HG03354 (cell line): ENCODE data around the gene LTBR.

Experiments used
- ATAC-seq: cut with Tn5 transposase; IDR thresholded peaks from one replicate; pipeline ENCODE4 v1.9.1; 2021; ENCODE audit warnings: mild to moderate bottlenecking; ENCODE audit not compliant: unreplicated experiment, poor library complexity, severe bottlenecking

Gene LTBR

GRCh38 chr12:6378709-6379472 lies 5.1 kb upstream of the LTBR start:
- ATAC-seq, result no peak

DNA sequence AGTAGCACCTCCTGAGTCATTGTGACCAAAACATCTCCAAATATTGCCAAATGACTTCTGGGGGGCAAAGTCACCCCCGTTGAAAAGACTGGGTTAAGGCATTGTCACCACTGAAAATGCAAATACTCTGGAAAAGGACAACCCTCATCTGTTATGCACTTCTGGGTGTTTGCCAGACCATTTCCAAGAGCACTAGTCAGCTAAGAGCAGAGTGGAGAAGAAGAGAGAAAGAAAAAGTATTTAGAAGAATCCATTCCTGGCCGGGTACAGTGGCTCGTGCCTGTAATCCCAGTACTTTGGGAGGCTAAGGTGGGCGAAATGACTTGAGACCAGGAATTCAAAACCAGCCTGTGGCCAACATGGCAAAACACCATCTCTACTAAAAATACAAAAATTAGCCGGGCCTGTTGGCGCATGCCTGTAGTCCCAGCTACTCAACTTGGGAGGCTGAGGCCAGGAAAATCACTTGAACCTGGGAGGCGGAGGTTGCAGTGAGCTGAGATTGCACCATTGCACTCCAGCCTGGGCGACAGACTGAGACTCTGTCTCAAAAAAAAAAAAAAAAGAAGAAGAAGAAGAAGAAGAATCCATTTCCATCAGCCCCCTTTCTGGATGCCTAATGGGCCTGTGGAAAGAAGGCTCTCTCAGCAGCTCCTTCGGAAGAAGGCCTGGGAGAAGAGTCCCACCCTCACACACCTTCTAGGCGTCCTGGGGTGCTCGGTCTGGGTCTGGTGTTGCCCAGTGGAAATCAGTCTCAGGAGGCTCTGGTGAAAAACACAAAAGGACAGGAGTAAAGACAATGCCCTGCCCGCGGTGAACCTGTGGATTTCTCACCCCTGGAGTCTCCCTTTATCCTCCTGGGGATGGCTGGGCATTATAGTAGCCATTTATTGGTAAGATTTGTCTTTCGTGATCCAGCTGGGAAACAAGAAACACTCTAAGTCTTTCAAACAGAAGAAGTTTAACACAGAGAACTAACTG lies 3.5 kb upstream of the LTBR start:
- ATAC-seq, result no peak

DNA sequence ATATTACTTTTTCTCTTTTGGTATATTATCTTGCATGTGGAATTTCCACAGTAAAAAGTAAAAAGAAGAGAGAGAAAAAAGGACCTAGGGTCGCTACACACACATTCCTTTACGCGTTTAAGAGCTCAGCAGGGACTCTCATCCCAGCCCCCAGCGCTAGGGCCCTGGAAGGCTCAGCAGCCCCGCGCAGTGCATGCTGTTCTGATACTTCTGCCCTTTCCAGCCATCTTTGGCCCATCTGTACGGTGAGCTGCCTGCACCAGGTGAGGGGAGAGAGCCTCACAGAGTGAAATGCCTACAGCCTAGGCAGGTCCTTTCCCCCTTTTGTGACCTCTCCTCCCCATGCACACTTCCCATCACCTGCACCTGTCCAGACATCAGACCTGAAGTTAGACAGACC lies 1.6 kb upstream of the LTBR start:
- ATAC-seq, result no peak

GRCh38 chr12:6382982-6383381 lies 980 bp upstream of the LTBR start:
- ATAC-seq, result no peak

- no peak for ATAC-seq
Measured at GRCh38 chr12:6384499-6385436, 806 bp downstream of the LTBR start.

DNA sequence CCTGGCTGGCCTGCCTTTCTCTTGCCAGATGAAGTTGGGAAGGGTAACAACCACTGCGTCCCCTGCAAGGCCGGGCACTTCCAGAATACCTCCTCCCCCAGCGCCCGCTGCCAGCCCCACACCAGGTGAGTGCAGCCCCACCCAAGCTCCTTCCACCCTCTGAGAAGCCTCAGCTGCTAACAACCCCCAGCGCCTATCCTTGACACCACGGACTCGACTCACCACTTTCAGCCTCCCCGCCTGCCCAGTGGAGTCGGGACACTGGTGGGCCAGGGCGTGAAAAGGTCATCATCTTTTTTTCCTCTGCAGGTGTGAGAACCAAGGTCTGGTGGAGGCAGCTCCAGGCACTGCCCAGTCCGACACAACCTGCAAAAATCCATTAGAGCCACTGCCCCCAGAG lies 2.1 kb downstream of the LTBR start:
- ATAC-seq, result no peak

GRCh38 chr12:6386491-6386890 lies 2.5 kb downstream of the LTBR start:
- ATAC-seq, result no peak

DNA sequence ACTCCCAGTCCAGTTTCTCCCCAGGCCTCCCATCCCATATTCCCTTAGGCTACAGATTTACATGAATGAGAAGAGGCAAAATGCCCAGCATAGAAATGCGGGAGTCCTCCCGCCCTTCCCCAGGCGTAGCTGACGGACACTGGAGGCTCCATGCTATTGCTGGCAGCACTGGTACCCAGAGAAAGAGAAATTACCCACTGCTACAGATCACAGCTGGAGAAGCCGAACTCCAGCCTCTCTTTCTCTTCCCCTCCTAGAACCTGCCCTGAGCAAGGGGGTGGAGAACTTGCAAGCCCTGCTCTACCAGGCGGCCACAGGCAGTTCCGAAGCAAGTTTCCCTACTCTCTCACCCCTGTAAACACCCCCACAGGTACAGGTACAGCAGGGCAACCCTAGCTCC lies 3.6 kb downstream of the LTBR start:
- no peak for ATAC-seq

- no peak for ATAC-seq
Measured at GRCh38 chr12:6390084-6390799, 6.3 kb downstream of the LTBR start.

- ATAC-seq, result no peak
Measured at GRCh38 chr12:6391013-6391412, 7.1 kb downstream of the LTBR start.

- ATAC-seq, result no peak
Measured at GRCh38 chr12:6392504-6392903, 8.5 kb downstream of the LTBR start.

DNA sequence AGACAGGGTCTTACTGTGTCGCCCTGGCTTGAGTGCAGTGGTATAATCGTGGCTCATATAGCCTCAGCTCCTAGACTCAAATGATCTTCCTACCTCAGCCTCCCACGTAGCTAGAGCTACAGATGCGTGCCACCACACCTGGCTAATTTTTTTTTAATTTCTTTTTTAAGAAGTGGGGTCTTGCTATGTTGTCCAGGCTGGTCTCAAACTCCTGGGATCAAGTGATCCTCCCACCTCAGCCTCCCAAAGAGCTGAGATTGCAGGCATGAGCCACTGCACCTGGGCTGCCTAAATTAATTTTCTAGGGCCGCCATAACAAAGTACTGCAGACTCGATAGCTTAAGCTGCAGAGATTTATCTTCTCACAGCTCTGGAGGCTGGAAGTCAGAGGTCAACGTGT lies 9.1 kb downstream of the LTBR start:
- ATAC-seq, result no peak

- ATAC-seq, result no peak
Measured at GRCh38 chr12:6394398-6394797, 10.4 kb downstream of the LTBR start.

GRCh38 chr12:6396031-6396430 lies 12.1 kb downstream of the LTBR start:
- ATAC-seq, result no peak

- ATAC-seq, result no peak
Measured at GRCh38 chr12:6399884-6400644, 16.1 kb downstream of the LTBR start.

DNA sequence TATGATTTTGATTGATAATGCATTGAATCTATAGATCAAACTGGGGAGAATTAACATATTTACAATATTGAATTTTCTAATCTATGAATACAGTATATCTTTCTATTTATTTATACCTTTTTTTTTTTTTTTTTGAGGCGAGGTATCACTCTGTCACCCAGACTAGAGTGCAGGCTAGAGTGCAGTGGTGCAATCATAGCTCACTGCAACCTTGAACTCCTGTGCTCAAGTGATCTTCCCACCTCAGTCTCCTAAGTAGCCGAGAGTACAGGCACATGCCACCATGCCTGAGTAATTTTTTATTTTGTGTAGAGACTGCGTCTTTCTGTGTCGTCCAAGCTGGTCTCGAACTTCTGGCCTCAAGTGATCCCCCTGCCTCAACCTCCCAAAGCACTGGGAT lies 20.4 kb downstream of the LTBR start:
- ATAC-seq, result no peak

- no peak for ATAC-seq
Measured at GRCh38 chr12:6405963-6406362, 22.0 kb downstream of the LTBR start.

GRCh38 chr12:6407236-6407954 lies 23.4 kb downstream of the LTBR start:
- no peak for ATAC-seq
